HAP-1 (cell line): ENCODE data around the gene CNR2.
A peak's percentile ranks its signal among the peaks of the same experiment; 100 is the strongest.

Source experiments
- DNase-seq, 2 experiments: peaks; one replicate each; pipeline ENCODE4 v3.0.0-alpha.2; 2016 to 2020; ENCODE audit warnings: low spot score in 2 of 2
- H3K27me3 ChIP-seq: fragments of 250-450 bp; sonication (Bioruptor Pico); 2 replicates; pipeline ENCODE4 v1.5.1; 2020; ENCODE audit warnings: low read depth, mild to moderate bottlenecking, moderate library complexity
- H3K36me3 ChIP-seq: fragments of 250-450 bp; sonication (Bioruptor Pico); replicated peaks from 2 replicates; pipeline ENCODE4 v1.5.1; 2020; ENCODE audit warnings: mild to moderate bottlenecking
- H3K4me1 ChIP-seq: fragments of 250-450 bp; sonication (Bioruptor Pico); 2 replicates; pipeline ENCODE4 v1.5.1; 2020; ENCODE audit warnings: mild to moderate bottlenecking
- H3K4me3 ChIP-seq: fragments of 250-450 bp; sonication (Bioruptor Pico); 2 replicates; pipeline ENCODE4 v1.5.1; 2020; ENCODE audit warnings: mild to moderate bottlenecking, moderate library complexity
- H3K9me3 ChIP-seq: fragments of 250-450 bp; sonication (Bioruptor Pico); 2 replicates; pipeline ENCODE4 v1.5.1; 2020; ENCODE audit warnings: mild to moderate bottlenecking, moderate library complexity
- in situ Hi-C: fragments of 300-500 bp; cut with MboI; formaldehyde crosslinking; loops from 3 replicates; pipeline ENCODE4 v1.14.3; 2020; ENCODE audit warnings: low sequenced_read_pairs, inconsistent platforms, mixed read lengths

Gene CNR2

GRCh38 chr1:23928789-23929188 is 15.6 kb upstream of the CNR2 start:
- DNase-seq = no peak
- Histone ChIP-seq H3K9me3 (no peaks in the 10 kb centered on the region), H3K27me3 (no peaks in the 10 kb centered on the region), H3K36me3 (no peaks in the 10 kb centered on the region; the same call in 1 of the 2 replicates), H3K4me3 (no peak overlapping the region), H3K4me1 (no peaks in the 10 kb centered on the region; the same call in 1 of the 2 replicates)
- in situ Hi-C loops = no loop called here

GRCh38 chr1:23927097-23927496 is 13.9 kb upstream of the CNR2 start:
- DNase-seq = no peak
- no peak overlapping the region for H3K4me3 ChIP-seq
- H3K9me3 ChIP-seq = no peaks in the 10 kb centered on the region
- no peaks in the 10 kb centered on the region; the same call in 1 of the 2 replicates for H3K4me1 ChIP-seq
- H3K27me3 ChIP-seq = no peaks in the 10 kb centered on the region
- in situ Hi-C loops = no loop called here
- no peaks in the 10 kb centered on the region; the same call in 1 of the 2 replicates for H3K36me3 ChIP-seq

- no peaks in the 10 kb centered on the region for H3K9me3 ChIP-seq
Observed at GRCh38 chr1:23925279-23925678, 12.1 kb upstream of the CNR2 start.

GRCh38 chr1:23924601-23925000 is 11.4 kb upstream of the CNR2 start:
- Histone ChIP-seq H3K27me3 (no peaks in the 10 kb centered on the region), H3K36me3 (no peaks in the 10 kb centered on the region; the same call in 1 of the 2 replicates), H3K4me3 (no peak overlapping the region), H3K9me3 (no peaks in the 10 kb centered on the region), H3K4me1 (no peaks in the 10 kb centered on the region)
- no peak for DNase-seq
- in situ Hi-C loops = no loop called here

More at GRCh38 chr1:23925279-23925678, 12.1 kb upstream of the CNR2 start:
- Histone ChIP-seq H3K27me3 (no peaks in the 10 kb centered on the region), H3K4me3 (no peak overlapping the region), H3K36me3 (no peaks in the 10 kb centered on the region; the same call in 1 of the 2 replicates), H3K4me1 (no peaks in the 10 kb centered on the region)
- no peak for DNase-seq
- in situ Hi-C loops = no loop called here

GRCh38 chr1:23923592-23924499 is 10.7 kb upstream of the CNR2 start:
- DNase-seq = no peak
- Histone ChIP-seq H3K36me3 (no peaks in the 10 kb centered on the region; the same call in 1 of the 2 replicates), H3K9me3 (no peaks in the 10 kb centered on the region), H3K27me3 (no peaks in the 10 kb centered on the region), H3K4me3 (no peak overlapping the region), H3K4me1 (no peaks in the 10 kb centered on the region)
- in situ Hi-C loops = no loop called here

GRCh38 chr1:23922321-23922943 is 9.3 kb upstream of the CNR2 start:
- H3K4me3 ChIP-seq = no peak overlapping the region
- no peaks in the 10 kb centered on the region for H3K27me3 ChIP-seq
- no peaks in the 10 kb centered on the region for H3K4me1 ChIP-seq
- in situ Hi-C loops = no loop called here
- no peaks in the 10 kb centered on the region for H3K9me3 ChIP-seq
- H3K36me3 ChIP-seq = no peaks in the 10 kb centered on the region; the same call in 1 of the 2 replicates
- no peak for DNase-seq

- peak; percentile 65 to 86 for DNase-seq
- Histone ChIP-seq H3K36me3 (no peaks in the 10 kb centered on the region), H3K4me1 (no peaks in the 10 kb centered on the region), H3K9me3 (no peaks in the 10 kb centered on the region), H3K27me3 (no peaks in the 10 kb centered on the region), H3K4me3 (no peak overlapping the region)
- in situ Hi-C loops = no loop called here
Observed at GRCh38 chr1:23916209-23917131, 3.3 kb upstream of the CNR2 start.

- no peak for DNase-seq
- Histone ChIP-seq H3K4me1 (no peaks in the 10 kb centered on the region), H3K27me3 (no peaks in the 10 kb centered on the region), H3K36me3 (no peaks in the 10 kb centered on the region), H3K4me3 (no peak overlapping the region), H3K9me3 (no peaks in the 10 kb centered on the region)
- in situ Hi-C loops = no loop called here
Observed at GRCh38 chr1:23915466-23915865, 2.3 kb upstream of the CNR2 start.

GRCh38 chr1:23914921-23915320 is 1.8 kb upstream of the CNR2 start:
- Histone ChIP-seq H3K27me3 (no peaks in the 10 kb centered on the region), H3K9me3 (no peaks in the 10 kb centered on the region), H3K36me3 (no peaks in the 10 kb centered on the region), H3K4me3 (no peak overlapping the region), H3K4me1 (no peaks in the 10 kb centered on the region)
- DNase-seq = no peak
- in situ Hi-C loops = no loop called here

- Histone ChIP-seq H3K4me1 (no peaks in the 10 kb centered on the region), H3K27me3 (no peaks in the 10 kb centered on the region)
Observed at GRCh38 chr1:23911921-23912320, 1.2 kb downstream of the CNR2 start.

GRCh38 chr1:23910553-23911246 is 2.5 kb downstream of the CNR2 start:
- H3K4me1 ChIP-seq = no peaks in the 10 kb centered on the region
- no peak for DNase-seq
- no peaks in the 10 kb centered on the region for H3K9me3 ChIP-seq
- H3K27me3 ChIP-seq = no peaks in the 10 kb centered on the region
- H3K36me3 ChIP-seq = no peaks in the 10 kb centered on the region
- in situ Hi-C loops = no loop called here
- H3K4me3 ChIP-seq = no peak overlapping the region

More at GRCh38 chr1:23911921-23912320, 1.2 kb downstream of the CNR2 start:
- Histone ChIP-seq H3K4me3 (no peak overlapping the region), H3K36me3 (no peaks in the 10 kb centered on the region), H3K9me3 (no peaks in the 10 kb centered on the region)
- no peak for DNase-seq
- in situ Hi-C loops = no loop called here

- H3K27me3 ChIP-seq = no peaks in the 10 kb centered on the region
- H3K9me3 ChIP-seq = no peaks in the 10 kb centered on the region
- in situ Hi-C loops = no loop called here
- no peak for DNase-seq
- no peaks in the 10 kb centered on the region for H3K36me3 ChIP-seq
- H3K4me1 ChIP-seq = no peaks in the 10 kb centered on the region
- no peak overlapping the region for H3K4me3 ChIP-seq
Observed at GRCh38 chr1:23910144-23910543, 3.0 kb downstream of the CNR2 start.

GRCh38 chr1:23909412-23909811 is 3.8 kb downstream of the CNR2 start:
- no peaks in the 10 kb centered on the region for H3K27me3 ChIP-seq
- no peaks in the 10 kb centered on the region for H3K36me3 ChIP-seq
- no peaks in the 10 kb centered on the region for H3K9me3 ChIP-seq
- H3K4me3 ChIP-seq = no peak overlapping the region
- DNase-seq = no peak
- no peaks in the 10 kb centered on the region for H3K4me1 ChIP-seq
- in situ Hi-C loops = no loop called here
